Measurements from ENCODE around the gene DNAJA1.

Gene DNAJA1

DNA sequence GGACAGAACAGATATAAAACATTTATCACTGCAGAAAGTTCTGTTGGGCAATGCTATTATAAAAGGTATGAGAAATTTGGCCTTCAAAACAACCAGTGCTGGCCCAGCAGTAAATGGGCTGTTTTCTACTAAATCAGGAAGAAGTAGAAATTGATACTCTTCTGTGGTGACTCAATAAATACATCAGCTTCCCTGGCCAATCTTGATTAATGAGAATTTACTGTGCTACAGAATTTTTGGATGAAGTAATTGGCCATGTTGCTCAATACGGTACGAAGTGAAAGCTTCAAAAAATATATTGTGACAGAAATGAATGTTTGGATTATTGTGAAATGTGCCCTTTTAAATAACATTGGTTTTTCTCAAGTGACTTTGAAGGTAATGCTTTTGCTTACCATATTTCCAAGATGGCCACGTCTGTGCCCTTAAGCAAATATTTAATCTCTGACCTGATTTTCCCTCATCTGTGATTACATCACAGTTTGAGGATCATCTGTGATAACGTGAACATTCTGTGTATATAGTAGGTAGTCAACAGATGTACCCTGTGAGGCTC, 4.2 kb downstream of the DNAJA1 start:
- DNase-seq = no peak

DNA sequence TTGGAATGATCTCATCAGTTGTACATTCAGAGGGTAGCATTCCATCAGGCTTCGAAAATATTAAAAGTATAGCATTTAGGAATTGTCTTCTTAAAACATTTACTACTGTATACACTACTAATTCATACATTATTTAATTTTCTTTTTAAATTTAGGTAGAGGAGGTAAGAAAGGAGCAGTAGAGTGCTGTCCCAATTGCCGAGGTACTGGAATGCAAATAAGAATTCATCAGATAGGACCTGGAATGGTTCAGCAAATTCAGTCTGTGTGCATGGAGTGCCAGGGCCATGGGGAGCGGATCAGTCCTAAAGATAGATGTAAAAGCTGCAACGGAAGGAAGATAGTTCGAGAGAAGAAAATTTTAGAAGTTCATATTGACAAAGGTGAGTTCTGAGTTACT, 5.2 kb downstream of the DNAJA1 start:
- DNase-seq = no peak

DNA sequence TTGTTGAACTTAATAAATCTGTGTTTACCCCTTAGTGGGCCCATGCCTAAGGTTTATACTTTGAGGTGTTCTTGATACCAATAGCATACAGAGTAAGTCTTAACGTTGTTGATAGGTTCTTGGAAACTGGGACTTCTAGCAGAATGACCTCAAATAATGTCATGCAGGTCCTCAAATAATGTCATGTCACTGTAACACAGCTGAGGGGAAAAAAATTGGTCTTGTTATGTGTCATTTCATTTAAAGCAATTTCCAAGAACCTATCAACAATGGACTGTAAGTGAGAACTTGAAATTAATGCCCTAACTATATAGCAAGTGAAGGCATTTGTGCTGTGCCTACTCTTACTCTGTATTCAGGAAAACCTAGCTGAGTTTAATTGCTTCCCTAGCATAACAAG, 7.2 kb downstream of the DNAJA1 start:
- DNase-seq = no peak

DNA sequence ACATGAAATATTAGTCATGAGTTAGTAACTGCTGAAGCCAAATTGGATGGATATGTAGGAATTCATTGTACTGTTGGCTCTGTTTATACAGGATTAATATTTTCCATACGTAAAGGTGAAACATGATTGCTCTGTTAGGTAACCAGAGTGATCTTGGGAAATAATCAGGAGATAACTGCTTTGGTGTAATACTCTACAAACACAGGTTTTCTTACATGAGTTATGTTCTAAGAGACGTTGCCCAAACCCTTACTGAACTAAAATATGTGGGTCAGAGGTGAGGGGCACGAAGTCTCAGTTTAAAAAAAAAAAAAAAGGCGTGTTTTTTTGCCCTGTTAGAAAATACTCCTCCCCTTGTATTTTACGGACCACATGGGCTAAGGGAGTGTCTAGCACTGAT, 7.8 kb downstream of the DNAJA1 start:
- no peak for DNase-seq

DNA sequence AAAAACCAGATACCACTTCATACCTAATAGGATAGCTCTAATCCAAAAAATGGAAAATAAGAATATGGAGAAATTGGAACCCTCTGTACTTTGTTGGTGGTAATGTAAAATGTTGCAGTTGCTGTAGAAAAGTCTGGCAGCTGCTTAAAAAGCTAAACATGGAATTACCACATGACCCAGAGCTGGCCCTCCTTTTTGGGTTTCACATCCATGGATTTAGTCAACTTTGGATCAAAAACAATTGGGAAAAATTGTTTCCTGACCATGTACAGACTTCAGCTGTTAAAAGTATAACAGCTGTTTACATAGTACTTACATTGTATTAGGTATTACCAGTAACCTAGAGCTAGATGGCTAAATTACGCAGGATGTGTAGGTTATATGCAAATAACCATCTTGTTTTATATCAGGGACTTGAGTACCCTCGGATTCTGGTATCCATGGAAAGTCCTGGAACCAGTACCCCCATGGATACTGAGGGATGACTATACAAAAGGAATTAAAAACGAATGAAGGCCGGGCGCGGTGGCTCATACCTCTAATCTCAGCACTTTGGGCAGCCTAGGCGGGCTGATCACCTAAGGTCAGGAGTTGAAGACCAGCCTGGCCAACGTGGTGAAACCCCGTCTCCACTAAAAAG, 15.8 kb downstream of the DNAJA1 start:
- DNase-seq = no peak

DNA sequence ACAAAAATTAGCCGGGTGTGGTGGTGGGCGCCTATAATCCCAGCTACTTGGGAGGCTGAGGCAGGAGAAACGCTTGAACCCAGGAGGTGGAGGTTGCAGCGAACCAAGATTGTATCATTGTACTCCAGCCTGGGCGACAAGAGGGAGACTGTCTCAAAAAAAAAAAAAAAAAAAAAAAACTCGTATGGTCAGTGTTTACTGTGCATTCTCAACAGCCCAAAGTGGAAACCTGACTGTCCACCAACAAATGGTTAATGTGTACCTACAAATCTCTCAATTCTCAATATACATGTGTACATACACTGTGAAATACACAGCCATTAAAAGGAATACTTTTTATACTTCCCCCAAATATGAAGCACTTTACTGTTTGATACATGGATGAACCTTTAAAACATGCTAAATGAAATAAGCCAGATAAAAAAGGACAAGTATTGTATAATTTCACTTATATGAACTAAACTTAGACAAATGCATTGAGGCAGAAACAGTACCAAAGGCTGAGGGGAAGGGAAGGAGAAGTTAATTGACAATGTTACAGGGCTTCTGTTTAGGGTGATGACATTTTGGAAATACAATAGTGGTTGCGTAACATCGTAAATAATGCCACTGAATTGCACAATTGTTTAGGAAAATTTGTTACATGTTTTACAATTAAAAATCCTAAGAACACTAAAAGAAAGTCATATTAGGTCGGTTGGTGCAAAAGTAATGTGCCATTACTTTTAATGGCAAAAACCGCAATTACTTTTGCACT, 16.5 kb downstream of the DNAJA1 start:
- no peak for DNase-seq

DNA sequence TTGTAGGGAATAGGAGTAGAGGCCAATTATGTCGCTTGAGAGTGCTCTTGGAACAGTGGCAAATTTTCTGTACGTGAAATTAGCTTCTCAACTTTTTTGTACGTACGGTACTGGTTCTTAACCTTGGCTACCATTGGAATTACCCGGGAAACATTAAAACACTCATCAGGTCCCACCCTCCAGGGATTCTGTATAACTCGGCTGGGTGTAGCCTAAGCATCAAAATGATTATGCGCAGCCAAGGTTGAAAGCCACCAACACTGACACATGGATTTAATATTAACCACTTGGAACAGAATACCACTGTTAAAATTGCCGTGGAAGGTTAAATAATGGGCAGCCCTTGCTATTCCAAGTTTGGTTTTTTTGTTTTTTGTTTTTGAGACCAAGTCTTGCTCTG, 17.4 kb downstream of the DNAJA1 start:
- DNase-seq = no peak

DNA sequence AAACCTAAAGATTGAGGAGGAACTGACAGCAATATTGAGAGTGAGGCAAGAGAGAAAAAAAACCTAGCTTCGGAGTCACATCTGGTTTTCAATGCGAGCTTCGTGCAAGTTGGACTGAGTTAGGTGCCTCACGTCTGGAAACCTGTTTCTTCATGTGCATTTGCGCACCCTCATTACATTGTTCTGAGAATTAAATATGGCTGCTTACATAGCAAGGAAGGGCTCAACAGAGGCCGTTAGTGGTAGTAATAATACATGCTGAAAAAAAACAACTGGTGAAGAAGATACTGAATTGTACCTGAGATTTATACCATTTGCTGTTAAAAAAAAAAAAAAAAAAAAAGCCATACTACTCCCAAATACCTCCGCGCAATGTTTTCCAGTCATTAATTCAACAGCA, 18.6 kb downstream of the DNAJA1 start:
- DNase-seq = no peak

DNA sequence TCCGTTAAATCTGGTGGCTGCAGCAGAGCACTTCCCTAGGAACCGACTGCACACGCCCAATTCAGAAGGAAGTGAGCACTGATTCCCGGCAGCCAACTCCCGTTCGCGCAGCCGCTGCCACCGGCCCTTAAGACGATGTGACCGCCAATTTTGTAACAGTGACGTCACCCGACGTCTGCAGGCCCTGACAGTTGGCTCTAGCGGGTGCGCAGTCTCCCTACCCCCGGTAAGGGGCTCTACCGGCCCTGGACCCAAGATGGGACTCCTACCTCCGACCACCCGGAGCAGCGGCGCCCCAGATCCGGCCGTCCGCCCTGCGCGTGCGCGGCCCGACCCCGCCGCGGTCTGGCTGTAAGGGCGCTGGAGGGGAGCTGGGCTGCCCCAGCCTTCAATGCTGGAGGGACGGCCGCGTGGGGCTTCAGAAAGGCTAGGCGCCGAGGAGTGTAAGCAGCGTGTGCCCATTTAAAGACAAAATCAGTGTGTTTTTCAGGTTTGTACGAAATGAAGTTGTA, 19.1 kb downstream of the DNAJA1 start:
- no peak for DNase-seq

DNA sequence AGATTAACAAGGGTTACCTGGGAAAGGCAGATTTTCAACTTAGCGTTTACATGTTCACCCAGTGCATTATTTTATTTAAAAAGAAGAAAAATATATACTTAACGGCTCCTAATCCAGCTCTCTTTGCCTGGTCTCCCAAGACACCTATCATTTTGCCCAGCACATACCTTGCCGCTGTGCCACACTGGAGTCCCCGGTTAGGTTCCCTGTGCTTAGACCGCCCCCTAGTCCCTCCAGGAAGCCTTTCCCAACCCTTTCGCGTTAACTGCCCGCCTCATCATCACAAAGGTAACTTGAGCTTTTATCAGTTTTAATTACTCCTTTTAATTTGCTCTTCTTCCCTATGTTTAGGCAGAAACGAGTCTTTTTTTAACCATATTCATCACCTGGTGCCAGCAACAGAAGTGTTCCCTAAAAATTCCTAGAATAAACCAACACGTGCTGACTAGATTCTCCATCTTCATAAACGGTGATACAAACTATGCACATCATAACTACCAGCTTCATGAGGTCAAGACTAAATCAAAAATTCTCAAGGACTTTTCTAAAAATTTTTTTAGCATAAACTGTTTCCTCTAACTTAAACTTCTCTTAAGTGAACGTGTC, 19.7 kb downstream of the DNAJA1 start:
- DNase-seq = no peak

DNA sequence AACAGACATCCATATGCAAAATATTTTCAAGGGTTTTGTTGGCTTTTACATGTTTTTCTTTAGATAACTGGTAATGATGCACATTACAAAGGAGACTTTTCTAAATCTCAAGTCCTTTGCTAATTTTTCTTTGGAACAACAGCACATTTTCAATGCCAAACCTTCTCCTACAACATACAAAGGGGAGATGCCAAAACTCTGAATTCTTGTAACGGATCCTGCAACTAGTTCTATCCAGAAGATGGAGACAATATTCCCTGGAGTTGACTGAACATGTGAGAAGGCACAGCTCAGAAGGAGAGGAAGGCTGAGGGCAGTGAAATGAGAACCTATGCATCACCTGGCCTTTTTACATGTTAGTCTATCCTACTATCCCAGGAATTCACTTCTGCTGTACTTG, 21.0 kb downstream of the DNAJA1 start:
- DNase-seq = no peak

DNA sequence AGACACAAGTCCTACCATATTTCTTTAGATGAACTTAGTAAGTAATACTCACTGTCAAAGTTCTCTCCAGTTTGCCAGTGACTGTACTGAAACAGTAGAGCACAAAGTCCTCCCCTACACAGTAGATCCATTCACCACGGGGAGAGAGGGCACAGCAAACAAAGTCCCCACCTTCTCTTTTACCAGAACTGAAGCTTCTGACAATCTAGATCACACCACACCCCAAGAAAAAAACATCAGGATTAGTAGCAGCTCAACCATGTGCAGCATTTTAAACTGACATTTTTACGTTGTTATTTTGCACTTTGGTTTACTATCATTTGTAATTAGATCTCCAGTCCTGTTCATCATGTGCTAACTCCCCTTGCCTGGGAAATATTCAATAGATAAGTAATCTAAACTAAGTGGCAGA, 23.0 kb downstream of the DNAJA1 start:
- DNase-seq = no peak

DNA sequence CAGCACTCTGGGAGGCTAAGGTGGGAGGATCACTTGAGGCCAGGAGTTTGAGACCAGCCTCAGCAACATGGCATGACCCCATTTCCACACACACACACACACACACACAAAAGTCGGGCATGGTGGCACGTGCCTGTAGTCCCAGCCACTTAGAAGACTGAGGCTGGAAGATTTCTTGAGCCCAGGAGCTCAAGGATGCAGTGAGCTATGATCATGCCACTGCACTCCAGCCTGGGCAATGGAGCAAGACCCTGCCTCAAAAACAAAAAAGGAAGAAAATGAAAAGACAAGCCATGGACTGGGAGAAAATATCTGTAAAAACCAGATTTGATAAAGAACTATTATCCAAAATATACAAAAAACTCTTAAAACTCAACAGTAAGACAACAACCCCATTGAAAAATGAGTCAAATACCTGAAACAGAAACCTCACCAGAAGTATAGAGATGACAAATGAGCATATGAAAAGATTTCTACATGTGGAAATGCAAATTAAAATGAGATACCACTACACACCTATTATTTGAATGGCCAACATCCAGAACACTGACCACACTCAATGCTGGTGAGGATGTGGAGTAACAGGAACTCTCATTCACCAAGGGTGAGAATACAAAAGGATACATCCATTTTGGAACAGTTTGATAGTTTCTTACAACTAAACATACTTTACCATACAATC, 24.7 kb downstream of the DNAJA1 start:
- DNase-seq = no peak

DNA sequence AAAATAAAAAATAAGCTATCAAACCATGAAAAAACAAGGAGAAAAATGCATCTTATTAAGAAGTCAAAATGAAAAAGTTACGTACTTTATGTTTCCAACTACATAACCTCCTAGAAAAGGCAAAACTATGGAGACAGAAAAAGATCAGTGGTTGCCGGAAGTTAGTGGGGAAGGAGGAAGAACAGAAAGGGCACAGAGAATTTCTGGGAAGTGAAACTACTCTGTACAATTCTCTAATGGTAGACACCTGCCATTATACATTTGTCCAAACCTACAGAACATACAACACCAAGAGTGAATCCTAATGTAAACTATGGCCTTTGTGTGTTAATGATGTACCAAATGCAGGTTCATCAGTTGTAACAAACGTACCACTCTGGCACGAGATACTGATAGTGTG, 26.1 kb downstream of the DNAJA1 start:
- DNase-seq = no peak

DNA sequence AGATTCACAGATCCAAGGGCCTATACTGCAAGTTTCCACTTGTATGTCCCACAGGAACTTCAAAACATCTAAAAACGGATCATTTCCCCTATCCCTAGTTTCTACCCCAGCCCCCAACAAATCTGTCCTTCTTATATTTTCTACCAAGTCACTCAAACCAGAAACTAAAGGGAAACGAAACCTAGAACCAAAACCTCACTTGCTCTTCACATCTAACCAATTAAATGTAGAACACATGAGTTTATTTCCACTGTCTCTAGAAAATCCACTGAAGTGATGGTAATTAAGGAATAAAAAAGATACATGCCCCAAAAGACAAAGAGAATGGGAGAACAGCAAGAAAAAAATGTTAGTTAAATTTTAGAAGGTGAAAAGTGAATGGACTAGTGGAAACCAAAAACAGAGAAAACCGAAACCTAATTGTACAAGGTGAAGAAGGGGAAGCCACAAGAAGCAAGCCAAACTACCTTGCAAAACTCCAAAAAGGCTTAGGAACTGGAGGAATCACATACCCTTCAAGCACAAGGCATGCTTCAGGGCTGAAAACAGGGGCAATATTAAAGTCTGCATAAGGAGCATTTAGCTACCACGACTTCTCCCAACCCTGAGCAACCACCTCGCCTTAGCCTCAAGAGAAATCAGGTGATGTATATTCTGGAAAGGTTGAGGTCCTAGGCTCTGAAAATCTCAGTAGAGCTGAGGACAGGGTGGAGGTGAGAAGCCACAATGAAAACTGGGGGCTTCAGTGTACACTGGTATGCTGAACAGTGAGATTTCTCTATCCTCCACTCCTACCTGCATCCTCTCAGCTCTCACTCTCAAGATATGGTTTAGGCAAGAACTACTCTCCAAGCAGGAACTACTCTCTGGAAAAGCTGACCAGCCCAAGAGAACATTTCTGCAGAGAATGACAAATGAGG, 40.3 kb downstream of the DNAJA1 start:
- no peak for DNase-seq

DNA sequence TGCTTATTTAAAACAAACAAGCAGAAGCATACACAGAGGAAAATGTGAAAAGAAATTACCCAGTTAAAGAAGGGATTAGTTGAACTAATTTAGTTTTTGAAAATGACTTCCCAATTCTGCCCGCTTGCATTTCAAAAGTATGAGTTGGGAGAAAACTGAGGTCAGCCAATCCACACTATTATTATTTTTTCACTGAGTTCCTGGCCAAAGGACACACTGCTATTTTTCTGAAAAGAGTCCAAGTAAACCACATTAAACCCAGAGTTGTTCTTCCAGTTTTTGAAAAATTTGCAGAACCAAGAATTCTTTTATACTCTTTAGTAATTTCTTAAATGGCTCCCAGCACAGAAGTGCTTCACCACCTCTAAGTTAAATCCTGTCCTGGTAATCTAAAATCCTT, 43.9 kb downstream of the DNAJA1 start:
- DNase-seq = no peak

DNA sequence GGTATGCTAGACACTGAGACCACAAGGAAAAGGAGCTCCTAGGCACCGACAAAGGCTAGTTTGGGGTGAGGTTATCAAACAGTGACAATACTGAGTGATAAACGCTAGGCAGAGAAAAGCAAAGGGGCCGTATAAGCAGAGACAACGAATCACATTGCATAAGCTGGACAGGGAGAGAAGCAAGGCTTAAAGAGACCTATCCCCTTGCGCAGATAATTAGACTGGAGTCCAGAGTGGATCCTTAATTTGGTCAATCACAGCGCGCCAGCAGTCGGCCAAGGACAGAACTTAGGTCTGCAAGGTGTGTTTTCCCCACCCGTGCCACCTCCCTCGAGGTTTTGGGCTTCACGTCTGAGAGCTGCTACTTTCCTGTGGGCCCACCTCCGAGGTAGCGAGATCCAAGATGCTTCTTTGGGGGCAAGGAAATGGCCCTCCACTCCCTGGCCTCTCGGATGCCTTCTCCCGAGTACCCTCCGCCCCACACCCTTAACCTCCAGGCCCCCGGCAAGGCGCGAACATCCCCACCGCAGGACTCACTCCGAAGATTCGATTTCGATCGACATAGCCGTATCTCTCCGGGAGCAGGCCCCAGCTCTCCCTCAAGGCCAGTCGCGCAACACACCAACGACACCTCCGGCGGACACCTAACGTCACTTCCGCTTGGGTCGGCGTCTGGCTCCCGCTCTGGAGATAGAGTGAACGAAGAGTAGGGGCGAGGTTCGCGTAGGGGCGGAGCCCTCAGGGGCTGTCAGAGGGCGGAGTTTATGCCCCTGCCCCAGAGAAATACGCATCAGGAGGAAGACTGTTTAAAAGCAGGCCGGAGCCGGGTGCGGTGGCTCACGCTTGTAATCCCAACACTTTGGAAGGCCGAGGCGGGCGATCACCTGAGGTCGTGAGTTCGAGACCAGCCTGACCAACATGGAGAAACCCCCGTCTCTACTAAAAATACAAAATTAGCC, 51.3 kb downstream of the DNAJA1 start, which contains the start of gene SMU1:
TSS of gene SMU1 (minus strand) at position 629 of the 959 bp plus-strand sequence. CDS start at position 563, 66 bp downstream.
- peak; percentile 87 for DNase-seq

DNA sequence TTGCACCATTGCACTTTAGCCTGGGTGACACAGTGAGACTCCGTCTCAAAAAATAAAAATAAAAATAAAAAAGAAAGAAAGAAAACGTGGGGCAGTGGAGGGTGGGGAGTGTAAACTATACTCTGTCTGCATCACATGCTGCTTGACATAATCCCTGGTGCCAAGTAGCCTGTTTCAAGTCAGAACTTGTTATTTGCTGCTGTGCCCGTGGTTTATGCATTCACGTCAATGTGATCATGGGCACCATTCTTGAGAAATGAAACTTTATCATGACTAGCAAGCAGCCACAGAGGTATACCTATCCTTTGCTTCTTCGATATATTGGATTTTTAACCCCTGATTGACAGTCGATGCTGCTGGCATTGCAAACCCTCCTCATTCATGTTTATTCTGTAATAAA, 55.5 kb downstream of the DNAJA1 start:
- no peak for DNase-seq

DNA sequence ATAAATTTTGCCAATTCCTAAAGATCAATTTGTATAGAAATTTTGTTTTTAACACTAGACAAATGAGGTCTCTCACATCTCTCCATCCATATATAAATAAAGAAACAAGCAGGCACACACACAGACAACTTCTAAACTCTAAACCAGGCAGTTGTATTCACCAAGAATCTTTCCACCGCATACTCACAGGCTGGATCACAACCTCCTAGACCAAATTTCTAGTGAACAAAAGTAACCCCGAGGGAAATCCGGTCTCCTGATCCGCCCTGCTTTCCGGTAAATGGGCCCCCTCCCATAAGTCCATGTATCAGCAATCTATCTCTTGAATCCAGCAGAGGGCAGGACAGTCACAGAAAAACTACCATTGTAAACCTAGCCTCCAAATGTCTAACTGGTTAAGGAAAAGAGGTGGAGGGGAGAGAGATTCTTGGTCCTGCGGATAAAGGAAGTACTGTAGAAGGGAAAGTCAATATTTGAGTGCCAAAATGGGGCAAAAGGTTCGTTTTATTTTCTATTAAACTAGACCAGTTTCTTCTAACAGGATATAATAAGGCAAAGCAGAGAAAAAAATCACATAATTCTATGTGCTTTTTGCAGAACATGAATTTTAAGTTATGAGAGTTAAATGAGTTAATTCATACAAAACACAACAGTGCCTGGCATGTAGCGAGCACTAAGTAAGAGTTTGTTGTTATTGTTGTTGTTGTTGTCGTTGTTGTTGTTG, 56.2 kb downstream of the DNAJA1 start:
- peak; percentile 71 for DNase-seq

DNA sequence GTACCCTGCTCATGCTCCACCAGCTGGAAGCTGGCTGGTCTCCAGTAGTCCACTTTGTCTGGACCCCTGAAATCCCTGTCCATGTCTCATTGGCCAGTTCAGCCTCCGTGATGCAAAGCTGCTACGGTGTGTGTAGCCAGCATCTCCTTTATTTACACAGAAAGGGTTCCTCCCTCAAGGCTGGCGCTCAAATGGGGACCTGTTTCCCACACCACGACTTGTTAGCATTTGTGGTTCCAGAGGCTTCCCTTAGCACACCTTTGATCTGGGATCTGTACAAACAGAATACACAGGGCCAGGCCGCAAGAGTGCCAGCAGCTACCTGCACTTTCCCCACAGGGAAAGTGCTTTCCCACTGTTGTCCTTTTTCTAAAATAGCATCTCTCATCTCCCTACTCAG, 57.1 kb downstream of the DNAJA1 start:
- DNase-seq = no peak

Data from KG1 (cell line).